ENCODE data around the gene PML. TPM values are rescaled to one million over a fixed set of nuclear protein-coding genes. Genes with fewer than 3 reads are reported as not detected.
"Not testable (repeated sequence)": the region's sequence is repeated elsewhere in the genome, so short reads cannot be mapped to it uniquely, and the experiment has no call there.

The PML gene
- total RNA-seq, 2 experiments from 2014 or later, result 133 to 138 TPM

DNA sequence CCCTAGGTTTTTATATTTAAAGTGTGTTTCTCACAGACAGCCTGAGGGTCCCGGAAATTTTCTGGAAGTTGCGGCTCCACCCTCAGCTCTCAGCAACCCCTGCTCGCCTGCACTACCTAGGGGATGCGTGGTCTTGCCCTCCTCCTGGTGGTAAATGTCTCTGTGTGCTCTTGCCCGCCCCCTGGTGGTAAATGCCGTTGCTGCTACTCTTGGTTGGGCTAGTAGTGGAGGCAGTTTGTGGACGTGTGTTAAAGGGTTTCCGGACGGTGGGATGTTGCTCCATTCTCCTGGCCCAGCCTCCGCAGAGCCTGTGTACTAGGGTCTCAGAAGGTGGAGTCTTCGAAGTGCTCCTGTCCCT lies 29.8 kb upstream of the PML start:
- Mint-ChIP-seq H3K4me3 (peak overlapping the region; percentile 56), H3K27me3 (peaks cover 8% of the 10 kb centered on the region), H3K36me3 (ENCODE audit: low read depth) (no peaks in the 10 kb centered on the region), H3K4me1 (peaks cover 38% of the 10 kb centered on the region), H3K27ac (peak overlapping the region; percentile 60), H3K9me3 (no peaks in the 10 kb centered on the region)
- ChIA-PET POLR2A (interaction anchor here (1.2 to 1.6 kb wide), 4 partner anchors 14 to 577 kb away, joined by 3 to 8 read pairs (median 4); partner anchors contain the start of gene PML), CTCF (interaction anchor here (0.7 to 4.7 kb wide), 17 partner anchors 8 to 281 kb away, joined by 3 to 62 read pairs (median 6); partner anchors contain the start of genes PML and TBC1D21)
- peak; percentile 90 for DNase-seq

DNA sequence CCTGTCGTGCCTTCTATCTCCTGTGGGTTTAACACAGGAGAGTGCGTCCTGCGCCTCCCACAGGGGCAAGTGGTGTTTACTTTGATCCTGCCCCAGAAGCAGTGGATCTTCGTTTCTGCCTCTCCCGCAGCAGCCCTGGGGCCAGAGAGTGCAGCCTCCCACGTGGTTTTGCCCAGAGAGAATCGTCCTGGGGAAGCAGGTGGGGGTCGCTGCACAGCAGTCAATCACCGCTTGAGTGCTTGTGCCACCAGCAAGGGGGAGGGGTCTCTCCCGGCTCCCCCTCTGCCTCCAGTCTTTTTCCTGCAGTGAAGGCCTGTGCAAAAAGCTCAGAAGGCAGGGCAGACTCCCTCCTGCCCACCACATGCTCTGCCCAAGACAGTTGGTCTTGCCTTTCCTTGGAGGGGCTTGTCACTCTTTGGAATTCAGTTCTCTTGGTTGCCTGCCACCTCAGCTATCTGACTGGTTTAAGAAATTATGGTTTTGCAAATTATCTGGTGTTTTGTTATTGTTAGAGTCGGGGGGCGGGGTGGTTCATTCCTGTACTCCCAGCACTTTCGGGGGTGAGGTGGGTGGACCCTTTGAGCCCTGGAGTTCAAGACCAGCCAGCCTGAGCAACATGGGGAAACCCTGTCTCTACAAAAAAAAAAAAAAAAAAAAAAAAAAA lies 29.3 kb upstream of the PML start:
- peak overlapping the region; percentile 56 for H3K4me3 Mint-ChIP-seq
- no peaks in the 10 kb centered on the region for H3K9me3 Mint-ChIP-seq
- peaks cover 8% of the 10 kb centered on the region for H3K27me3 Mint-ChIP-seq
- H3K27ac Mint-ChIP-seq, result peak overlapping the region; percentile 60
- CTCF ChIA-PET, result interaction anchor here (0.6 to 4.7 kb wide), 18 partner anchors 10 to 92 kb away, joined by 3 to 62 read pairs (median 4); partner anchors contain the start of genes PML and TBC1D21
- DNase-seq, result no peak
- peaks cover 36% of the 10 kb centered on the region for H3K4me1 Mint-ChIP-seq
- POLR2A ChIA-PET, result interaction anchor here (1.0 to 1.9 kb wide), 5 partner anchors 14 to 39 kb away, joined by 3 to 8 read pairs (median 5); partner anchors contain the start of genes LOXL1 and PML
- H3K36me3 Mint-ChIP-seq (ENCODE audit: low read depth), result no peaks in the 10 kb centered on the region

DNA sequence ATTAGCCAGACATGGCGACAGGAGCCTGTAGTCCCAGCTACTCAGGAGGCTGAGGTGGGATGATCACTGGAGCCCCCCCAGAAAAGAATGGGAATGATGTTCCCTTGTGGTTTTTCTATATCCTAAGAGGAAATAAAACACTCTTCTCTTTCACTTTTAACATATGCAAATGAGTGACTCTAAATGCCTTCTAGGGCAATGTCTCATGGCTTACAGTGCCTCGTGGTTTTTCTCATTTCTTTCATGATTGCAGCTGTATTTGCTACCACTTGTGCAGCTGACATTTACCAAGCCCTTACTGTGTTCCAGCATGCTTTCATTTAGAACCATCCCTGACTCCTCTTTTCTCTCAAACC lies 28.8 kb upstream of the PML start:
- Mint-ChIP-seq H3K4me1 (peaks cover 33% of the 10 kb centered on the region), H3K9me3 (no peaks in the 10 kb centered on the region), H3K4me3 (peak overlapping the region; percentile 40), H3K27ac (peak overlapping the region; percentile 70), H3K36me3 (ENCODE audit: low read depth) (no peaks in the 10 kb centered on the region), H3K27me3 (peaks cover 8% of the 10 kb centered on the region)
- CTCF ChIA-PET, result interaction anchor here (0.6 to 4.7 kb wide), 16 partner anchors 9 to 92 kb away, joined by 3 to 62 read pairs (median 4); partner anchors contain the start of genes PML and TBC1D21
- DNase-seq, result no peak
- POLR2A ChIA-PET, result interaction anchor here (1.0 to 1.9 kb wide), 5 partner anchors 15 to 39 kb away, joined by 3 to 8 read pairs (median 5); partner anchors contain the start of genes LOXL1 and PML

DNA sequence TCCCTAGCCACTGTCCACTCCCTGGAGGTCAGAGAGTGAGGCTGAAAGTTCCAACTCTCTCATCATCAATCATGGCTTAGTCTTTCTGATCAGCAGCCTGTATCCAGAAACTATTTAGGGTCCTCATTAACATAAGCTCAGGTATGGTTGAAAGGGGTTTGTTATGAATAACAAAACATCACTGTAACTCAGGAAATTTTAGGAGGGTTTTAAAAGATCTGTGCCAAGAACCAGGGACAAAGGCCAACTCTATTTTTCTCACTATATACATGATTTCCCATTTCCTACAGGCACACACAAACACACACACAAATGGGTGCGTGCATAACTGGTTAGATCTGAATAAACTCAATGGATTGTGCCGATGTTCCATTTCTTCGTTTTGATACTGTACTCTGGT lies 26.1 kb upstream of the PML start:
- POLR2A ChIA-PET, result no interaction called here
- CTCF ChIA-PET, result interaction anchor here (0.6 to 8.2 kb wide), 5 partner anchors 17 to 99 kb away, joined by 3 to 128 read pairs (median 3); partner anchors contain the start of gene STOML1
- Mint-ChIP-seq H3K4me1 (peaks cover 40% of the 10 kb centered on the region), H3K27me3 (peaks cover 8% of the 10 kb centered on the region), H3K9me3 (no peaks in the 10 kb centered on the region), H3K27ac (no peak overlapping the region), H3K36me3 (ENCODE audit: low read depth) (no peaks in the 10 kb centered on the region), H3K4me3 (no peak overlapping the region)
- DNase-seq, result no peak

DNA sequence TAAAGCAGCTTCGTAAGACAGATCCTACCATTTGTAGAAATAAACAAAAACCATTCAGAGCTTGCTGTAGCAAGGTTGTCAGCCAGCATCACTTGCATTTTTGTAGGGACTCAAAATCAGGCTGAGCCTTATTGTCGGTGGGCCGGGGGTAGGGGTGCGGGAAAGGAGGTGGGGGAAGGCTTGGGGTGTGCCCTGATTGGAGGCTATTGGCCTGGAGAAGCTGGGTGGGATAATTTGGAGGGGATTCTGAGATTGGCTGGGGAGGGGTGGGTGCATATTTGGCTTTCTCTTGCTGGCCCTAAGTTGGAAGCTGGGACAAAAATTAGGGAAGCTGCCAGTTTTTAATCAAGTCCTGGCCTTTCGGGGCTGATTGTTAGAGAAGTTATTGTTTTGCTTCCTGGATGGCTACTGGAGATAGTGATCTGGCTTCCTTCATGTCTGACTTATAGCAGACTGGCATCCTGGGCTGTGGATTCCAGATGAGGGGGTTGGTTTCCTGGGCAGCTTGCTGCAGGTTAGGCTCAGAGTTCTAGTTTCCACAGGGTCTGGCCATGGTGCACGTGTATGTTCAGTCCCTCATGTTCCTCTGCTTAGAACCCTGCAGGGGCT lies 25.3 kb upstream of the PML start:
- H3K4me1 Mint-ChIP-seq, result peaks cover 41% of the 10 kb centered on the region
- H3K4me3 Mint-ChIP-seq, result no peak overlapping the region
- H3K36me3 Mint-ChIP-seq (ENCODE audit: low read depth), result peaks cover under 1% of the 10 kb centered on the region
- H3K9me3 Mint-ChIP-seq, result no peaks in the 10 kb centered on the region
- CTCF ChIA-PET, result interaction anchor here (0.9 to 8.2 kb wide), 4 partner anchors 9 to 82 kb away, joined by 3 to 128 read pairs (median 22); no protein-coding TSS in a partner anchor
- POLR2A ChIA-PET, result interaction anchor here (0.8 to 1.7 kb wide), 2 partner anchors 25 to 41 kb away, joined by 3 read pairs; partner anchors contain the start of gene PML
- H3K27me3 Mint-ChIP-seq, result peaks cover 7% of the 10 kb centered on the region
- DNase-seq, result no peak
- no peak overlapping the region for H3K27ac Mint-ChIP-seq

DNA sequence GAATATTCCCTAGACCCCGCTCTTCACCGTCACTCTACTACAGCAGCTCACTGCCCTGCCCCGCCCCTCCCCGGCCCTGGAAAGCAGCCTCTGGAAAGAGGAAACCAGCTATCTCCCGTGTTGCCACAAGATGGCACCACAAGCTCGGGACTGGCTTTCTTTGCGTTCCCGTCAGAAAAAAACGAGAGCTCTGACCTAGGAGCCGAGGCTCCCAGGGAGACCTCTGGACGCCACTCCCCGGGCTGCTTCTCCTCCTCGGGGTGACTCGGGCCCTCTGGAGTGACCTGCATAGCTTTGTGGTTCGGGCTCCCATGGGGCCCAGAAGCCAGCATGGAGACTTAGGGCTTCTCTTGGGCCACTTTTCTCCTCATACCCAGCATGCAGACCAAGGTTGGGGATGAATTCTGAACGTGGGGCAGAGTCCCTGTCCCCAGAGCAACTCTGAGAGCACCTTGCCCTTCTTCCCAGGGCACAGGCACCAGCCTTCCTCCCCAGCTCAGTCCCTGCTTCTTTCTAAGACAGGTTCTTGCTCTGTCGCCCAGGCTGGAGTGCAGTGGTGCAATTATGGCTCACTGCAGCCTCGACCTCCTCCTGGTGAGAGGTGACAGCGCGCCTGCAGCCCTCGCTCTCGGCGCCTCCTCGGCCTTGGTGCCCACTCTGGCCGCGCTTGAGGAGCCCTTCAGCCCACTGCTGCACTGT lies 21.4 kb upstream of the PML start:
- POLR2A ChIA-PET, result interaction anchor here (0.8 to 2.6 kb wide), 5 partner anchors 10 to 33 kb away, joined by 3 to 7 read pairs (median 4); partner anchors contain the start of gene PML
- no peak overlapping the region for H3K27ac Mint-ChIP-seq

DNA sequence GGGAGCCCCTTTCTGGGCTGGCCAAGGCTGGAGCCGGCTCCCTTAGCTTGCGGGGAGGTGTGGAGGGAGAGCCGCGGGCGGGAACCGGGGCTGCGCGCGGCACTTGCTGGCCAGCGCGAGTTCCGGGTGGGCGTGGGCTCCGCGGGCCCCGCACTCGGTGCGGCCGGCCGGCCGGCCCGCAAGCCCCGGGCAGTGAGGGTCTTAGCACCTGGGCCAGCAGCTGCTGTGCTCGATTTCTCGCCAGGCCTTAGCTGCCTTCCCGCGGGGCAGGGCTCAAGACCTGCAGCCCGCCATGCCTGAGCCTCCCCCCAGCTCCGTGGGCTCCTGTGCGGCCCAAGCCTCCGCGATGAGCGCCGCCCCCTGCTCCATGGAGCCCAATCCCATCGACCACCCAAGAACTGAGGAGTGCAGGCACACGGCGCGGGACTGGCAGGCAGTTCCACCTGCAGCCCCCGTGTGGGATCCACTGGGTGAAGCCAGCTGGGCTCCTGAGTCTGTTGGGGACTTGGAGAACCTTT lies 20.8 kb upstream of the PML start:
- Mint-ChIP-seq H3K4me1 (peaks cover 32% of the 10 kb centered on the region), H3K27me3 (peaks cover 30% of the 10 kb centered on the region)
- not testable (repeated sequence) for H3K9me3 Mint-ChIP-seq; DNase-seq; H3K4me3 Mint-ChIP-seq; H3K27ac Mint-ChIP-seq; H3K36me3 Mint-ChIP-seq (ENCODE audit: low read depth)
- ChIA-PET CTCF (interaction anchor here (1.0 to 8.2 kb wide), 19 partner anchors 9 to 100 kb away, joined by 3 to 128 read pairs (median 9); partner anchors contain the start of genes PML and STOML1), POLR2A (interaction anchor here (1.3 to 2.6 kb wide), 3 partner anchors 10 to 32 kb away, joined by 3 to 7 read pairs (median 4); no protein-coding TSS in a partner anchor)

More for the DNA sequence above, 21.4 kb upstream of the PML start:
- CTCF ChIA-PET, result interaction anchor here (0.6 to 8.2 kb wide), 44 partner anchors 8 to 350 kb away, joined by 3 to 128 read pairs (median 5); partner anchors contain the start of genes PML, STOML1 and TBC1D21
- peaks cover 36% of the 10 kb centered on the region for H3K4me1 Mint-ChIP-seq
- no peaks in the 10 kb centered on the region for H3K9me3 Mint-ChIP-seq
- H3K4me3 Mint-ChIP-seq, result peak overlapping the region; percentile 30
- peak; percentile 86 for DNase-seq
- H3K36me3 Mint-ChIP-seq (ENCODE audit: low read depth), result peaks cover 4% of the 10 kb centered on the region
- H3K27me3 Mint-ChIP-seq, result peaks cover 30% of the 10 kb centered on the region

DNA sequence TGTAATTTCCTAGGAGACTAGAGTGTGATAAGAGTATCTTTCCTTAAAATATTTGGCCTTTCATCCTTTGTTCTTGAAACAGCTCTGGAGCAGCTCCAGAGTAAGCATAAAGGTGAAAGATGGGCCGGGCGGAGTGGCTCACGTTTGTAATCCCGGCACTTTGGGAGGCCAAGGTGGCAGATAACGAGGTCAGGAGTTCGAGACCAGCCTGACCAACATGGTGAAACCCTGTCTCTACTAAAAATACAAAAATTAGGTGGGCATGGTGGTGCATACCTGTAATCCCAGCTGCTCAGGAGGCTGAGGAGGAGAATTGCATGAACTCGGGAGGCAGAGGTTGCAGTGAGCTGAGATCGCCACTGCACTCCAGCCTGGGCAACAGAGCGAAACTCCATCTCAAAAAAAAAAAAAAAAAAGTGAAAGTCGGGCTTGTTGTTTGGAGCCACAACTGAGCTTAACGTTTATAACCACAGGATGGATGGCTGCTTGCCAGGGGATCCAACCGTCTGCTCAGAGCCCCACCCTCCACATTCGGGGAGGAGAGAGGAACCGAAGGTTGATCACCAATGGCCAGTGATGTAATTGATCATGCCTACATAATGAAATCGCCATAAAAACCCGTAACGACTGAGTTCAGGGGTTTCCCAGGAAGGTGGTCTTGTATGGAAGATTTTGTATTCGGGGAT lies 18.9 kb upstream of the PML start:
- Mint-ChIP-seq H3K27me3 (peaks cover 32% of the 10 kb centered on the region), H3K4me1 (peaks cover 34% of the 10 kb centered on the region)
- not testable (repeated sequence) for H3K9me3 Mint-ChIP-seq; H3K36me3 Mint-ChIP-seq (ENCODE audit: low read depth); H3K4me3 Mint-ChIP-seq; H3K27ac Mint-ChIP-seq
- ChIA-PET CTCF (interaction anchor here (0.7 to 8.2 kb wide), 5 partner anchors 11 to 79 kb away, joined by 4 to 128 read pairs (median 9); partner anchors contain the start of genes PML and STOML1), POLR2A (interaction anchor here (0.6 to 2.6 kb wide), 3 partner anchors 19 to 29 kb away, joined by 3 to 7 read pairs (median 6); partner anchors contain the start of gene PML)
- DNase-seq, result peak; percentile 58

DNA sequence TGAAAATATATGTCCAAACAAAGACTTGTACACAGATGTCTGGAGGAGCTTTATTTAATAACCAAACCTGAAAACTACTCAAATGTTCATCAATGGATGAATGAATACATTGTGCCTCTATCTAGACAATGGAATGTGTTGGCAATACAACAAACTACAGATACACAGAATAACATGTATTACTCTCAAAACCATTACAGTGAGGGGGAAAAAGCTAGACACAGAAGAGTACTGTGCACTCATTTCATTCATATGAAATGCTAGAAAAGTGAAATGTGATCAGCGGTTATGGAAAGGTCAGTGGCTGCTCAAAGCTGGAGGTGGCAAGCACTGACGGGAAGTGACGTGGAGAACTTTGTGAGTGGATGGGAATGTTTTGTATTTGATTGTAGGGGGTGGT lies 15.6 kb upstream of the PML start:
- no peak overlapping the region for H3K27ac Mint-ChIP-seq
- H3K27me3 Mint-ChIP-seq, result peaks cover 26% of the 10 kb centered on the region
- H3K36me3 Mint-ChIP-seq (ENCODE audit: low read depth), result peaks cover 4% of the 10 kb centered on the region
- ChIA-PET CTCF (interaction anchor here (1.3 to 1.4 kb wide), 2 partner anchors 13 to 70 kb away, joined by 3 to 4 read pairs; no protein-coding TSS in a partner anchor), POLR2A (interaction anchor here (1.1 to 1.5 kb wide), 2 partner anchors 15 to 17 kb away, joined by 3 to 4 read pairs; partner anchors contain the start of gene PML)
- H3K4me3 Mint-ChIP-seq, result no peak overlapping the region
- H3K9me3 Mint-ChIP-seq, result no peaks in the 10 kb centered on the region
- no peak for DNase-seq
- H3K4me1 Mint-ChIP-seq, result peaks cover 45% of the 10 kb centered on the region

DNA sequence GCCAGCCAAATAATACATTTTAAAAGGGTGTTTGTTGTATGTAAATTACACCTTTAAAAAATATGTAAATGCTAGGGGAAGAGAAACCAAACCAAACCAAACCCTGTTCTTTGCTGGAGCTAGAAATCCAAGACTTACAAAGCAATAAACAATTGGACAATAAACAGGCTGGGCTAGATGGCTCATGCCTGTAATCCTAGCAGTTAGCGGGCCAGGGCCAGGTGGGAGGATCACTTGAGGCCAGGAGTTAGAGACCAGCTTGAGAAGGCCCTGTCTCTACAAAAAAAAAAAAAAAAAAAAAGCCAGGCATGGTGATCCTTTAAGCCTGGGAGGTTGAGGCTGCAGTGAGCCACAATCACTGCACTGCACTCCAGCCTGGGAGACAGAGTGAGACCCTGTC lies 14.9 kb upstream of the PML start:
- POLR2A ChIA-PET, result interaction anchor here (1.5 kb wide), 1 partner anchor 17 kb away, joined by 3 read pairs; no protein-coding TSS in a partner anchor

DNA sequence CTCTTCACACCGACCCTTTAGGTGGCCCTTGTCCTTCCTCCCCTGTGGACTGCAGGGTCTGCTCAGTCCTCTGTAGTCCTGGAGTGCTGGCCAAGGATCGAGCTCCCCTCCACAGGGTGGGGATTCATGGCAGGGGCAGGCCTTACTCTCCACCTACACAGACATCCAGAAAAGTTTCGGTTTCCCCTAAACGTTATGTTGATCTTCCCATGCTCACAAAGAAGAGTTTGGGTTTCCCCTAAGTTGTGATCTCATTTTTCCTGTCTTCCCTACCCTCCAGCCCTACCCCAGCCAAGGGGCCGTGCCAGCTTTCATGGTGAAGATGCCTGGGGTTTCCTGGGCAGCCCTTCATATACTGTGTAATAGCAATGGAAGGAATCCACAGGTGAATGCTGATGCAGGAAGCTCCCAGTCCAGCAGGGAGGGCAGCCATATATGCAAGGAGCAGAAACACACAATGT lies 12.7 kb upstream of the PML start:
- peaks cover 6% of the 10 kb centered on the region for H3K27me3 Mint-ChIP-seq
- ChIA-PET POLR2A (interaction anchor here (1.9 to 2.7 kb wide), 2 partner anchors 9 to 13 kb away, joined by 7 to 16 read pairs; partner anchors contain the start of genes PML and STOML1), CTCF (interaction anchor here (0.7 to 1.9 kb wide), 5 partner anchors 9 to 12 kb away, joined by 3 to 7 read pairs (median 3); partner anchors contain the start of gene PML)
- H3K4me1 Mint-ChIP-seq, result peaks cover 31% of the 10 kb centered on the region
- no peaks in the 10 kb centered on the region for H3K36me3 Mint-ChIP-seq (ENCODE audit: low read depth)
- H3K27ac Mint-ChIP-seq, result peak overlapping the region; percentile 74
- no peak for DNase-seq
- no peaks in the 10 kb centered on the region for H3K9me3 Mint-ChIP-seq
- H3K4me3 Mint-ChIP-seq, result no peak overlapping the region

More for the DNA sequence above, 14.9 kb upstream of the PML start:
- Mint-ChIP-seq H3K27me3 (peaks cover 21% of the 10 kb centered on the region), H3K9me3 (no peaks in the 10 kb centered on the region), H3K4me1 (peaks cover 45% of the 10 kb centered on the region), H3K36me3 (ENCODE audit: low read depth) (no peaks in the 10 kb centered on the region), H3K27ac (no peak overlapping the region), H3K4me3 (no peak overlapping the region)
- CTCF ChIA-PET, result no interaction called here
- DNase-seq, result no peak
